ENCODE results near the gene INSC. TPM values are rescaled to one million over a fixed set of nuclear protein-coding genes. Genes with fewer than 3 reads are reported as not detected.

INSC gene
- total RNA-seq, 1 experiment from 2014 or later, result not detected

GRCh38 chr11:15197696-15198095 lies 83.0 kb downstream of the INSC start:
- Mint-ChIP-seq H3K27me3 (ENCODE audit: insufficient read depth, unreplicated experiment) (peaks cover 9% of the 10 kb centered on the region), H3K4me1 (ENCODE audit: low read depth, unreplicated experiment) (peaks cover 7% of the 10 kb centered on the region), H3K4me3 (ENCODE audit: unreplicated experiment) (no peak overlapping the region), H3K27ac (ENCODE audit: unreplicated experiment) (no peak overlapping the region), H3K36me3 (ENCODE audit: insufficient read depth, unreplicated experiment) (no peaks in the 10 kb centered on the region), H3K9me3 (ENCODE audit: unreplicated experiment) (no peaks in the 10 kb centered on the region)
- intact Hi-C loops (cut with micrococcal nuclease; ENCODE audit: unreplicated experiment), result no loop called here
- no TSS peak for BruUV-seq (replicated peaks)
- no peak for TF ChIP-seq CTCF (IDR thresholded peaks at IDR 0.05; ENCODE audit: insufficient read depth in 1 of 2, low read depth in 1 of 2, low read length in 1 of 2, severe bottlenecking in 1 of 2, unreplicated experiment in 1 of 2)
- no peaks in the 10 kb centered on the region for H3K9me3 ChIP-seq
- H3K4me3 ChIP-seq (ENCODE audit: low read depth, low read length), result no peak overlapping the region
- CTCF ChIA-PET, result interaction anchor here (0.9 kb wide), 1 partner anchor 121 kb away, joined by 3 read pairs; no protein-coding TSS in a partner anchor
- H3K4me1 ChIP-seq, result peaks cover 12% of the 10 kb centered on the region
- H3K27me3 ChIP-seq (replicated peaks; ENCODE audit: control insufficient read depth, insufficient read depth, low read length), result no peaks in the 10 kb centered on the region
- POLR2A ChIA-PET, result no interaction called here
- no peaks in the 10 kb centered on the region for H3K36me3 ChIP-seq (ENCODE audit: control insufficient read depth, insufficient read depth, low read length)
- no peak for DNase-seq

- peaks cover 7% of the 10 kb centered on the region for H3K4me1 Mint-ChIP-seq (ENCODE audit: low read depth, unreplicated experiment)
- no TSS peak for BruUV-seq (replicated peaks)
- no peaks in the 10 kb centered on the region for H3K36me3 ChIP-seq (ENCODE audit: control insufficient read depth, insufficient read depth, low read length)
- peaks cover 9% of the 10 kb centered on the region for H3K27me3 Mint-ChIP-seq (ENCODE audit: insufficient read depth, unreplicated experiment)
- H3K27ac Mint-ChIP-seq (ENCODE audit: unreplicated experiment), result no peak overlapping the region
- intact Hi-C loops (cut with micrococcal nuclease; ENCODE audit: unreplicated experiment), result no loop called here
- CTCF ChIA-PET, result interaction anchor here (0.6 to 0.9 kb wide), 2 partner anchors 122 to 382 kb away, joined by 3 read pairs; no protein-coding TSS in a partner anchor
- H3K27me3 ChIP-seq (replicated peaks; ENCODE audit: control insufficient read depth, insufficient read depth, low read length), result no peaks in the 10 kb centered on the region
- H3K4me3 ChIP-seq (ENCODE audit: low read depth, low read length), result no peak overlapping the region
- peaks cover 12% of the 10 kb centered on the region for H3K4me1 ChIP-seq
- H3K4me3 Mint-ChIP-seq (ENCODE audit: unreplicated experiment), result no peak overlapping the region
- H3K9me3 Mint-ChIP-seq (ENCODE audit: unreplicated experiment), result no peaks in the 10 kb centered on the region
- no peaks in the 10 kb centered on the region for H3K9me3 ChIP-seq
- no peak for DNase-seq
- POLR2A ChIA-PET, result no interaction called here
- H3K36me3 Mint-ChIP-seq (ENCODE audit: insufficient read depth, unreplicated experiment), result no peaks in the 10 kb centered on the region
- no peak for TF ChIP-seq CTCF (IDR thresholded peaks at IDR 0.05; ENCODE audit: insufficient read depth in 1 of 2, low read depth in 1 of 2, low read length in 1 of 2, severe bottlenecking in 1 of 2, unreplicated experiment in 1 of 2)
Measured at GRCh38 chr11:15198284-15198683, 83.6 kb downstream of the INSC start.

GRCh38 chr11:15199693-15200092 lies 85.0 kb downstream of the INSC start:
- intact Hi-C loops (cut with micrococcal nuclease; ENCODE audit: unreplicated experiment), result loop anchor here (10.0 kb wide), 2 partner anchors 225 to 415 kb away; partner anchors contain the start of gene CALCA
- ChIA-PET CTCF (no interaction called here), POLR2A (no interaction called here)
- no peaks in the 10 kb centered on the region for H3K9me3 Mint-ChIP-seq (ENCODE audit: unreplicated experiment)
- TF ChIP-seq CTCF (IDR thresholded peaks at IDR 0.05; ENCODE audit: insufficient read depth in 1 of 2, low read depth in 1 of 2, low read length in 1 of 2, severe bottlenecking in 1 of 2, unreplicated experiment in 1 of 2), result no peak
- H3K27me3 Mint-ChIP-seq (ENCODE audit: insufficient read depth, unreplicated experiment), result peaks cover 9% of the 10 kb centered on the region
- Histone ChIP-seq H3K27me3 (replicated peaks; ENCODE audit: control insufficient read depth, insufficient read depth, low read length) (no peaks in the 10 kb centered on the region), H3K9me3 (no peaks in the 10 kb centered on the region), H3K4me1 (peaks cover 12% of the 10 kb centered on the region), H3K4me3 (ENCODE audit: low read depth, low read length) (no peak overlapping the region), H3K36me3 (ENCODE audit: control insufficient read depth, insufficient read depth, low read length) (no peaks in the 10 kb centered on the region)
- no peaks in the 10 kb centered on the region for H3K36me3 Mint-ChIP-seq (ENCODE audit: insufficient read depth, unreplicated experiment)
- no peak overlapping the region for H3K4me3 Mint-ChIP-seq (ENCODE audit: unreplicated experiment)
- no peak for DNase-seq
- no peak overlapping the region for H3K27ac Mint-ChIP-seq (ENCODE audit: unreplicated experiment)
- peaks cover 7% of the 10 kb centered on the region for H3K4me1 Mint-ChIP-seq (ENCODE audit: low read depth, unreplicated experiment)
- no TSS peak for BruUV-seq (replicated peaks)
